ENCODE measurements around the gene OTUB2.

DNA sequence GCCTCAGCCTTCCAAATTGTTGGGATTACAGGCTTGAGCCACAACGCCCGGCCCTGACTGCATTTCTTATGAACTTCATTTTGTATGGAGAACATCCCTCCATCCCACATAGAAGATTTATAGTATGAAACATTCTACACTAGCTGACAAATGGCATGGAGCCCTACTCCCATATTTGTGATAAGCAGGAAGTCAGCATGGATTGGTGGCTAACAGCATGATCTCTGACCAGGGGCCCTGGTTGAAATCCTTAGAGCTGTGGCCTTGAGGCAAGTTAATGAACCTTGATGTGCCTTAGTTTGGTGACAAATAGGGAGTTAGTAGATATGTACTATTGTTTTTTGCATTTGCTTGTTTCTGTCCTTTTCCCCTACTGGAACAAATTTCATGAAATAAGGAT, 67.3 kb downstream of the OTUB2 start:
- TF ChIP-seq, protein P1, sequence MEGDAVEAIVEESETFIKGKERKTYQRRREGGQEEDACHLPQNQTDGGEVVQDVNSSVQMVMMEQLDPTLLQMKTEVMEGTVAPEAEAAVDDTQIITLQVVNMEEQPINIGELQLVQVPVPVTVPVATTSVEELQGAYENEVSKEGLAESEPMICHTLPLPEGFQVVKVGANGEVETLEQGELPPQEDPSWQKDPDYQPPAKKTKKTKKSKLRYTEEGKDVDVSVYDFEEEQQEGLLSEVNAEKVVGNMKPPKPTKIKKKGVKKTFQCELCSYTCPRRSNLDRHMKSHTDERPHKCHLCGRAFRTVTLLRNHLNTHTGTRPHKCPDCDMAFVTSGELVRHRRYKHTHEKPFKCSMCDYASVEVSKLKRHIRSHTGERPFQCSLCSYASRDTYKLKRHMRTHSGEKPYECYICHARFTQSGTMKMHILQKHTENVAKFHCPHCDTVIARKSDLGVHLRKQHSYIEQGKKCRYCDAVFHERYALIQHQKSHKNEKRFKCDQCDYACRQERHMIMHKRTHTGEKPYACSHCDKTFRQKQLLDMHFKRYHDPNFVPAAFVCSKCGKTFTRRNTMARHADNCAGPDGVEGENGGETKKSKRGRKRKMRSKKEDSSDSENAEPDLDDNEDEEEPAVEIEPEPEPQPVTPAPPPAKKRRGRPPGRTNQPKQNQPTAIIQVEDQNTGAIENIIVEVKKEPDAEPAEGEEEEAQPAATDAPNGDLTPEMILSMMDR (IDR thresholded peaks at IDR 0.05) = no peak
- TF ChIP-seq POLR2A (IDR thresholded peaks at IDR 0.05) = no peak

Data from esophagus squamous epithelium (tissue), 4 donors.